ENCODE data around the gene ACOT7.
A peak's percentile ranks its signal among the peaks of the same experiment; 100 is the strongest.

Gene ACOT7

GRCh38 chr1:6288026-6288425 is 105.5 kb downstream of the ACOT7 start:
- H3K27me3 ChIP-seq (ENCODE audit: control insufficient read depth in 2 of 2, insufficient read depth in 2 of 2, low read length in 2 of 2), result no peaks in the 10 kb centered on the region

GRCh38 chr1:6287431-6287886 is 106.1 kb downstream of the ACOT7 start:
- Histone ChIP-seq H3K4me1 (ENCODE audit: control insufficient read depth in 2 of 2, insufficient read depth in 2 of 2, low read length in 2 of 2) (peaks cover 2 to 8% of the 10 kb centered on the region in 2 donors), H3K4me3 (ENCODE audit: low read length in 2 of 2) (no peak overlapping the region), H3K9ac (ENCODE audit: low read depth in 1 of 2, low read length in 2 of 2) (no peak overlapping the region), H3K27me3 (ENCODE audit: control insufficient read depth in 2 of 2, insufficient read depth in 2 of 2, low read length in 2 of 2) (no peaks in the 10 kb centered on the region), H3K36me3 (ENCODE audit: control insufficient read depth in 2 of 2, insufficient read depth in 2 of 2, low read length in 2 of 2) (peaks cover 2% of the 10 kb centered on the region in 2 donors), H3K9me3 (ENCODE audit: control insufficient read depth in 2 of 2, low read length in 2 of 2) (no peaks in the 10 kb centered on the region), H3K27ac (ENCODE audit: low read depth in 2 of 2, low read length in 2 of 2) (no peak overlapping the region)

More at GRCh38 chr1:6288026-6288425, 105.5 kb downstream of the ACOT7 start:
- Histone ChIP-seq H3K9ac (ENCODE audit: low read depth in 1 of 2, low read length in 2 of 2) (no peak overlapping the region), H3K4me3 (ENCODE audit: low read length in 2 of 2) (no peak overlapping the region), H3K27ac (ENCODE audit: low read depth in 2 of 2, low read length in 2 of 2) (peak overlapping the region in 1 of 2 donors; percentile 20), H3K9me3 (ENCODE audit: control insufficient read depth in 2 of 2, low read length in 2 of 2) (no peaks in the 10 kb centered on the region), H3K4me1 (ENCODE audit: control insufficient read depth in 2 of 2, insufficient read depth in 2 of 2, low read length in 2 of 2) (peaks cover 2 to 3% of the 10 kb centered on the region in 2 donors), H3K36me3 (ENCODE audit: control insufficient read depth in 2 of 2, insufficient read depth in 2 of 2, low read length in 2 of 2) (peaks cover 2% of the 10 kb centered on the region in 2 donors)

GRCh38 chr1:6287029-6287428 is 106.5 kb downstream of the ACOT7 start:
- peaks cover 2% of the 10 kb centered on the region in 2 donors for H3K36me3 ChIP-seq (ENCODE audit: control insufficient read depth in 2 of 2, insufficient read depth in 2 of 2, low read length in 2 of 2)
- H3K27me3 ChIP-seq (ENCODE audit: control insufficient read depth in 2 of 2, insufficient read depth in 2 of 2, low read length in 2 of 2), result no peaks in the 10 kb centered on the region
- H3K4me3 ChIP-seq (ENCODE audit: low read length in 2 of 2), result no peak overlapping the region
- peaks cover 5 to 12% of the 10 kb centered on the region in 2 donors for H3K4me1 ChIP-seq (ENCODE audit: control insufficient read depth in 2 of 2, insufficient read depth in 2 of 2, low read length in 2 of 2)
- no peak overlapping the region for H3K9ac ChIP-seq (ENCODE audit: low read depth in 1 of 2, low read length in 2 of 2)
- H3K9me3 ChIP-seq (ENCODE audit: control insufficient read depth in 2 of 2, low read length in 2 of 2), result no peaks in the 10 kb centered on the region
- H3K27ac ChIP-seq (ENCODE audit: low read depth in 2 of 2, low read length in 2 of 2), result no peak overlapping the region

- Histone ChIP-seq H3K27ac (ENCODE audit: low read depth in 2 of 2, low read length in 2 of 2) (no peak overlapping the region), H3K36me3 (ENCODE audit: control insufficient read depth in 2 of 2, insufficient read depth in 2 of 2, low read length in 2 of 2) (peaks cover 2% of the 10 kb centered on the region in 2 donors), H3K4me1 (ENCODE audit: control insufficient read depth in 2 of 2, insufficient read depth in 2 of 2, low read length in 2 of 2) (peaks cover 10 to 20% of the 10 kb centered on the region in 2 donors), H3K9me3 (ENCODE audit: control insufficient read depth in 2 of 2, low read length in 2 of 2) (no peaks in the 10 kb centered on the region), H3K4me3 (ENCODE audit: low read length in 2 of 2) (no peak overlapping the region), H3K9ac (ENCODE audit: low read depth in 1 of 2, low read length in 2 of 2) (no peak overlapping the region), H3K27me3 (ENCODE audit: control insufficient read depth in 2 of 2, insufficient read depth in 2 of 2, low read length in 2 of 2) (no peaks in the 10 kb centered on the region)
Measured at GRCh38 chr1:6286266-6286665, 107.3 kb downstream of the ACOT7 start.

- H3K27ac ChIP-seq (ENCODE audit: low read depth in 2 of 2, low read length in 2 of 2), result no peak overlapping the region
- no peak overlapping the region for H3K4me3 ChIP-seq (ENCODE audit: low read length in 2 of 2)
- H3K9ac ChIP-seq (ENCODE audit: low read depth in 1 of 2, low read length in 2 of 2), result no peak overlapping the region
- no peaks in the 10 kb centered on the region for H3K9me3 ChIP-seq (ENCODE audit: control insufficient read depth in 2 of 2, low read length in 2 of 2)
- H3K27me3 ChIP-seq (ENCODE audit: control insufficient read depth in 2 of 2, insufficient read depth in 2 of 2, low read length in 2 of 2), result no peaks in the 10 kb centered on the region
- peaks cover 0 to 2% of the 10 kb centered on the region in 2 donors for H3K36me3 ChIP-seq (ENCODE audit: control insufficient read depth in 2 of 2, insufficient read depth in 2 of 2, low read length in 2 of 2)
- H3K4me1 ChIP-seq (ENCODE audit: control insufficient read depth in 2 of 2, insufficient read depth in 2 of 2, low read length in 2 of 2), result peaks cover 11 to 20% of the 10 kb centered on the region in 2 donors
Measured at GRCh38 chr1:6285336-6285735, 108.2 kb downstream of the ACOT7 start.

GRCh38 chr1:6282577-6283270 is 110.8 kb downstream of the ACOT7 start:
- Histone ChIP-seq H3K4me3 (ENCODE audit: low read length in 2 of 2) (no peak overlapping the region), H3K36me3 (ENCODE audit: control insufficient read depth in 2 of 2, insufficient read depth in 2 of 2, low read length in 2 of 2) (peaks cover 0 to 4% of the 10 kb centered on the region in 2 donors), H3K9ac (ENCODE audit: low read depth in 1 of 2, low read length in 2 of 2) (no peak overlapping the region), H3K4me1 (ENCODE audit: control insufficient read depth in 2 of 2, insufficient read depth in 2 of 2, low read length in 2 of 2) (peaks cover 9 to 18% of the 10 kb centered on the region in 2 donors), H3K27ac (ENCODE audit: low read depth in 2 of 2, low read length in 2 of 2) (peak overlapping the region in 1 of 2 donors; percentile 40), H3K9me3 (ENCODE audit: control insufficient read depth in 2 of 2, low read length in 2 of 2) (no peaks in the 10 kb centered on the region), H3K27me3 (ENCODE audit: control insufficient read depth in 2 of 2, insufficient read depth in 2 of 2, low read length in 2 of 2) (no peaks in the 10 kb centered on the region)

- Histone ChIP-seq H3K9ac (ENCODE audit: low read depth in 1 of 2, low read length in 2 of 2) (peak overlapping the region in 1 of 2 donors; percentile 9), H3K27me3 (ENCODE audit: control insufficient read depth in 2 of 2, insufficient read depth in 2 of 2, low read length in 2 of 2) (no peaks in the 10 kb centered on the region), H3K27ac (ENCODE audit: low read depth in 2 of 2, low read length in 2 of 2) (peak overlapping the region; percentile 32 to 70), H3K4me1 (ENCODE audit: control insufficient read depth in 2 of 2, insufficient read depth in 2 of 2, low read length in 2 of 2) (peaks cover 10 to 27% of the 10 kb centered on the region in 2 donors), H3K36me3 (ENCODE audit: control insufficient read depth in 2 of 2, insufficient read depth in 2 of 2, low read length in 2 of 2) (peaks cover 0 to 2% of the 10 kb centered on the region in 2 donors), H3K4me3 (ENCODE audit: low read length in 2 of 2) (peak overlapping the region in 1 of 2 donors; percentile 7), H3K9me3 (ENCODE audit: control insufficient read depth in 2 of 2, low read length in 2 of 2) (no peaks in the 10 kb centered on the region)
Measured at GRCh38 chr1:6281511-6282402, 111.8 kb downstream of the ACOT7 start.

GRCh38 chr1:6280761-6281451 is 112.7 kb downstream of the ACOT7 start:
- Histone ChIP-seq H3K9me3 (ENCODE audit: control insufficient read depth in 2 of 2, low read length in 2 of 2) (no peaks in the 10 kb centered on the region), H3K4me1 (ENCODE audit: control insufficient read depth in 2 of 2, insufficient read depth in 2 of 2, low read length in 2 of 2) (peaks cover 14 to 36% of the 10 kb centered on the region in 2 donors), H3K27ac (ENCODE audit: low read depth in 2 of 2, low read length in 2 of 2) (peak overlapping the region in 1 of 2 donors; percentile 70), H3K4me3 (ENCODE audit: low read length in 2 of 2) (no peak overlapping the region), H3K27me3 (ENCODE audit: control insufficient read depth in 2 of 2, insufficient read depth in 2 of 2, low read length in 2 of 2) (no peaks in the 10 kb centered on the region), H3K36me3 (ENCODE audit: control insufficient read depth in 2 of 2, insufficient read depth in 2 of 2, low read length in 2 of 2) (peaks cover 0 to 2% of the 10 kb centered on the region in 2 donors), H3K9ac (ENCODE audit: low read depth in 1 of 2, low read length in 2 of 2) (no peak overlapping the region)

GRCh38 chr1:6279613-6280383 is 113.8 kb downstream of the ACOT7 start:
- H3K36me3 ChIP-seq (ENCODE audit: control insufficient read depth in 2 of 2, insufficient read depth in 2 of 2, low read length in 2 of 2), result peaks cover 0 to 2% of the 10 kb centered on the region in 2 donors
- H3K4me3 ChIP-seq (ENCODE audit: low read length in 2 of 2), result no peak overlapping the region
- H3K27me3 ChIP-seq (ENCODE audit: control insufficient read depth in 2 of 2, insufficient read depth in 2 of 2, low read length in 2 of 2), result no peaks in the 10 kb centered on the region
- H3K4me1 ChIP-seq (ENCODE audit: control insufficient read depth in 2 of 2, insufficient read depth in 2 of 2, low read length in 2 of 2), result peaks cover 14 to 37% of the 10 kb centered on the region in 2 donors
- H3K9me3 ChIP-seq (ENCODE audit: control insufficient read depth in 2 of 2, low read length in 2 of 2), result no peaks in the 10 kb centered on the region
- no peak overlapping the region for H3K9ac ChIP-seq (ENCODE audit: low read depth in 1 of 2, low read length in 2 of 2)
- no peak overlapping the region for H3K27ac ChIP-seq (ENCODE audit: low read depth in 2 of 2, low read length in 2 of 2)

Measured in mucosa of rectum (tissue), 2 donors.